Measurements from ENCODE around the gene SAXO2.
"Not testable (repeated sequence)": the region's sequence is repeated elsewhere in the genome, so short reads cannot be mapped to it uniquely, and the experiment has no call there.

- not testable (repeated sequence) for TF ChIP-seq YY1 (IDR thresholded peaks at IDR 0.05; ENCODE audit: insufficient read depth, insufficient read length); ZNF274 (IDR thresholded peaks at IDR 0.05; ENCODE audit: low read depth, low read length)
Measured at GRCh38 chr15:82261566-82262421, 824 bp upstream of the SAXO2 start.
